OCI-LY3 (cell line): ENCODE data around the gene BTRC.

Source experiments
- H2AFZ ChIP-seq: fragments of 200-600, 300-600 bp; shearing (Covaris generic); 2 replicates; pipeline ENCODE4 v1.6.0; 2014; ENCODE audit warnings: antibody characterized with exemption, low read depth, low read length
- H3K27ac ChIP-seq: fragments of 200-600, 300-600 bp; sonication (generic); 2 replicates; pipeline ENCODE4 v1.5.1; 2014; ENCODE audit warnings: mild to moderate bottlenecking, low read length, moderate library complexity, mixed read lengths
- H3K27me3 ChIP-seq: fragments of 200-600, 300-600 bp; sonication (generic); 2 replicates; pipeline ENCODE4 v1.6.1; 2014; ENCODE audit warnings: low read depth, low read length, mixed read lengths
- H3K36me3 ChIP-seq: fragments of 200-600, 300-600 bp; sonication (generic); replicated peaks from 2 replicates; pipeline ENCODE3; 2014; ENCODE audit warnings: low read depth, low read length, mixed read lengths
- H3K4me1 ChIP-seq: fragments of 300-600, 200-600 bp; sonication (generic); 2 replicates; pipeline ENCODE4 v1.6.1; 2014; ENCODE audit warnings: low read length, mixed read lengths
- H3K4me2 ChIP-seq: fragments of 200-600, 300-600 bp; sonication (generic); 2 replicates; pipeline ENCODE4 v1.6.1; 2014; ENCODE audit warnings: low read length, mixed read lengths
- H3K4me3 ChIP-seq: fragments of 300-600, 200-600 bp; sonication (generic); 2 replicates; pipeline ENCODE4 v1.5.1; 2014; ENCODE audit warnings: antibody characterized with exemption, mild to moderate bottlenecking, low read length, moderate library complexity
- H3K79me2 ChIP-seq: fragments of 300-600, 200-600 bp; shearing (Covaris generic); 2 replicates; pipeline ENCODE4 v1.6.1; 2014; ENCODE audit warnings: mild to moderate bottlenecking, low read length, mixed read lengths
- H3K9ac ChIP-seq: fragments of 300-600, 200-600 bp; shearing (Covaris generic); 2 replicates; pipeline ENCODE4 v1.6.0; 2014; ENCODE audit warnings: mild to moderate bottlenecking, low read length, moderate library complexity
- H3K9me3 ChIP-seq: fragments of 200-600, 300-600 bp; shearing (Covaris generic); 2 replicates; pipeline ENCODE4 v1.6.1; 2014; ENCODE audit warnings: low read length, mixed read lengths; ENCODE audit not compliant: insufficient read depth
- H4K20me1 ChIP-seq: fragments of 200-600, 300-600 bp; sonication (generic); 2 replicates; pipeline ENCODE4 v1.6.1; 2016; ENCODE audit warnings: low read length, mixed read lengths; ENCODE audit not compliant: insufficient read depth
- CTCF ChIP-seq: fragments of 200-600, 300-600 bp; sonication (generic); IDR thresholded peaks from 2 replicates; pipeline ENCODE4 v1.5.1; 2014; ENCODE audit warnings: antibody characterized with exemption, low read length, low read depth
- EZH2phosphoT487 ChIP-seq: fragments of 200-600 bp; shearing (Covaris generic); IDR thresholded peaks from 2 replicates; pipeline ENCODE4 v1.6.1; 2018; ENCODE audit warnings: antibody characterized with exemption, mixed run types, low read depth

BTRC gene

GRCh38 chr10:101536800-101537199 lies 182.8 kb downstream of the BTRC start:
- Histone ChIP-seq H4K20me1 (no peaks in the 10 kb centered on the region), H3K36me3 (no peaks in the 10 kb centered on the region), H3K4me3 (no peak overlapping the region), H3K79me2 (no peaks in the 10 kb centered on the region), H3K9me3 (no peaks in the 10 kb centered on the region), H3K4me2 (no peak overlapping the region), H2AFZ (no peak overlapping the region), H3K27me3 (no peaks in the 10 kb centered on the region), H3K27ac (no peak overlapping the region), H3K4me1 (no peaks in the 10 kb centered on the region), H3K9ac (no peak overlapping the region)
- TF ChIP-seq CTCF = peak; percentile 59
- TF ChIP-seq EZH2phosphoT487 = no peak

- H3K4me2 ChIP-seq = no peak overlapping the region
- no peaks in the 10 kb centered on the region for H3K27me3 ChIP-seq
- no peaks in the 10 kb centered on the region for H3K4me1 ChIP-seq
- no peak for TF ChIP-seq EZH2phosphoT487
- no peak for TF ChIP-seq CTCF
- no peaks in the 10 kb centered on the region for H3K9me3 ChIP-seq
- no peaks in the 10 kb centered on the region for H3K36me3 ChIP-seq
- no peaks in the 10 kb centered on the region for H3K79me2 ChIP-seq
- H3K27ac ChIP-seq = no peak overlapping the region
- no peaks in the 10 kb centered on the region for H4K20me1 ChIP-seq
- H3K9ac ChIP-seq = no peak overlapping the region
- no peak overlapping the region for H2AFZ ChIP-seq
- H3K4me3 ChIP-seq = no peak overlapping the region
Observed at GRCh38 chr10:101538446-101538845, 184.5 kb downstream of the BTRC start.

GRCh38 chr10:101545898-101546297 lies 191.9 kb downstream of the BTRC start:
- Histone ChIP-seq H3K36me3 (no peaks in the 10 kb centered on the region), H3K4me3 (no peak overlapping the region), H4K20me1 (no peaks in the 10 kb centered on the region), H3K9ac (no peak overlapping the region), H3K4me1 (no peaks in the 10 kb centered on the region), H2AFZ (no peak overlapping the region), H3K27ac (no peak overlapping the region), H3K9me3 (no peaks in the 10 kb centered on the region), H3K79me2 (no peaks in the 10 kb centered on the region), H3K4me2 (no peak overlapping the region), H3K27me3 (no peaks in the 10 kb centered on the region)
- TF ChIP-seq EZH2phosphoT487 (no peak), CTCF (no peak)

GRCh38 chr10:101550965-101551364 lies 197.0 kb downstream of the BTRC start:
- no peaks in the 10 kb centered on the region for H3K79me2 ChIP-seq
- TF ChIP-seq CTCF (no peak), EZH2phosphoT487 (no peak)

More at GRCh38 chr10:101550965-101551364, 197.0 kb downstream of the BTRC start:
- H2AFZ ChIP-seq = no peak overlapping the region
- H3K9me3 ChIP-seq = no peaks in the 10 kb centered on the region
- H3K36me3 ChIP-seq = no peaks in the 10 kb centered on the region
- no peak overlapping the region for H3K27ac ChIP-seq
- H3K9ac ChIP-seq = no peak overlapping the region
- H3K4me3 ChIP-seq = no peak overlapping the region
- no peaks in the 10 kb centered on the region for H4K20me1 ChIP-seq
- no peaks in the 10 kb centered on the region for H3K4me1 ChIP-seq
- H3K4me2 ChIP-seq = no peak overlapping the region
- H3K27me3 ChIP-seq = no peaks in the 10 kb centered on the region
